GM21717 (cell line): ENCODE measurements around the gene RAB39A.

ENCODE experiments used
- ATAC-seq: cut with Tn5 transposase; IDR thresholded peaks from one replicate; pipeline ENCODE4 v1.9.1; 2021; ENCODE audit warnings: mild to moderate bottlenecking, moderate library complexity; ENCODE audit not compliant: unreplicated experiment

The RAB39A gene

DNA sequence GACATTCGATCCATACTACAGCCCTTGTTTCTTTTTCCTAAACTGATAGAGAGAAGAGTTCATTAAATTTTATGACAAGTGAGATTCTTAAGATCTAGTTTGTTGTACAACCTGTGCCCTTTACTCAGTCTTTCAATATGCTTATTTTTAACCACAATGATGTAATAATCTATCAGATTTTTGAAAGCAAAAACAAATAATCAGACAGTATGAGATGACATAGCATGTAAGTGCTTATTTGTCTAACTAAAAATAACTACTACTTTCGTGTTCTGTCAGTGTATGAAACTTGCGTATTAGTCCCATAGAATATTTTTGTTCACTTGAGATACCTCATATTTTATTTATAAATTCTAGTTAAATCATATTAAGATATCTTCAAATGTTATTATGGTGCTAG, 33.2 kb downstream of the RAB39A start:
- ATAC-seq: no peak

DNA sequence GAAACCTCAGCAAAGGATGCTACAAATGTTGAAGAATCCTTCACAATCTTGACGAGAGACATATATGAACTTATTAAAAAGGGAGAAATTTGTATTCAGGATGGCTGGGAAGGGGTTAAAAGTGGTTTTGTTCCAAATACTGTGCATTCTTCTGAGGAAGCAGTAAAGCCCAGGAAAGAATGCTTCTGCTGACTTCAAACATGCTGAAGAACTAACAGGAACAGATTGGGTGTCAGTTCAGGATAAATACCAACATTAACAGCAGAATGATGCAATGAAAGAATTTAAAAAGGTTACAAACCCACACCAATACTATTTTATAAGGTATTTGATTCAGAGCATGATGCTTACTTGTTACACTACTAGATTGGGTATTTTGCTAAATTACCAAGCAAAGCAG, 33.9 kb downstream of the RAB39A start:
- ATAC-seq: no peak

DNA sequence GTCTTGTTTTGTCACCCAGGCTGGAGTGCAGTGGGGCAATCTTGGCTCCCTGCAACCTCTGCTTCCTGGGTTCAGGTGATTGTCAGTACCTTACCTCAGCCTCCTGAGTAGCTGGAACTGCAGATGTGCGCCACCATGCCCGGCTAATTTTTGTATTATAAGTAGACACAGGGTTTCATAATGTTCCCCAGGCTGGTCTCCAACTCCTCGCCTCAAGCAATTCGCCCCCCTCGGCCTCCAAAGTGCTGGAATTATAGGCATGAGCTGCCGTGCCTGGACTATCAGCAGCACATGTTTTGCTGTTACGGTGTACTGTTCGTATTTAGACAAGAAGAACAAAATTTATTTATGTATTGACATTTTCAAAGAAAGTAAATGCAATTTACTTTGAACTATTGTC, 34.8 kb downstream of the RAB39A start:
- ATAC-seq: no peak

DNA sequence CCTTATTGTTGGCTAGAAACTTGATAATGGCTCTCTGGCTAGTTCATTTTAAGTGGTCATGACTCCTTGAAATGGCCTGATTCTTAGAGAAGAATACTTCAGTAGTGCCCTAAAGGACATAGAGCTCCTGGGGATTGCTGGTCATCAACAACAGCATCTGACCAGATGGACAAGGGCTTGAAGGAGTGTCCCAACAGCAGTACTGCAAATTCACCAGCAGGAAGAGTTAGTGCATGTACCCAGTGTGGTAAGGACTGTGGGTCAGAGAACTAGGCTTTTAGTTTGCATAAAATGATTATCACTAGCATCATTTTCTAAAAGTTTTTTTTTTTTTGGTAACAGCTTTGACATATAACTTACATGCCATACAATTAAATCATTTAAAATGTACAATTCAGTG, 41.0 kb downstream of the RAB39A start:
- ATAC-seq: no peak

DNA sequence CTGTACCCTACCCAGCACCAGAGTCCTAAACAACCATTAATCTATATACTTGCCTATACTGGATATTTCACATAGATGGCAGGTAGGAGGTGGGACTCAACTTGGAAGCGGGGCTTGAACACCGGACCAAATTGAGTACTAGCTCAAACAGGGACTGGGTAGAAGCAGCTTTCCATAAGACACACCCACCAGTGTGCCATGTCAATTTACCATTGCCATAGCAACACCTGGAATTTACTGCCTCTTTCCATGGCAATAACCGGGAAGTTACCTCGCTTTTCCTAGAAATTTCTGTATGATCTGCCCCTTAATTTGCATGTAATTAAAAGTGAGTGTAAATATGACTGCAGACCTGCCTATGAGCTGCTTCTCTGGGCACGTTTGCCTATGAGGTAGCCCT, 41.8 kb downstream of the RAB39A start:
- no peak for ATAC-seq

DNA sequence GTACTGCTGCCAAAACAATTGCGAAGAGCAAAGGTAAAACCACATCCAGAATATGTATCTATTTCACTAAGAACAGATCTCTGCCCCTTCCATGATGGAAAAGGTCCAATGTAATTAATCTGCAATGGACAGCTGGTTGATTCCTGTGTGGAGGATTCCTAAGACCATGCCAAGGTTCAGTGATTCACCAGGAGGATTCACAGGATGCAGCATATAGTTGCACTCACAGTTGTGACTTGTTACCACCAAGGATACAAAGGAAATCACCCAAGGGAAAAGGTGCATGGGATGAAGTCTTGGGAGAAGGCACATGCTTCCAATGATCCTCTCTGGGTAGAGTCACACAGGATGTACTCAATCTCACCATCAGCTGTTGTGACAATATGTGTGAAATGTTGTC, 45.4 kb downstream of the RAB39A start:
- ATAC-seq: no peak

DNA sequence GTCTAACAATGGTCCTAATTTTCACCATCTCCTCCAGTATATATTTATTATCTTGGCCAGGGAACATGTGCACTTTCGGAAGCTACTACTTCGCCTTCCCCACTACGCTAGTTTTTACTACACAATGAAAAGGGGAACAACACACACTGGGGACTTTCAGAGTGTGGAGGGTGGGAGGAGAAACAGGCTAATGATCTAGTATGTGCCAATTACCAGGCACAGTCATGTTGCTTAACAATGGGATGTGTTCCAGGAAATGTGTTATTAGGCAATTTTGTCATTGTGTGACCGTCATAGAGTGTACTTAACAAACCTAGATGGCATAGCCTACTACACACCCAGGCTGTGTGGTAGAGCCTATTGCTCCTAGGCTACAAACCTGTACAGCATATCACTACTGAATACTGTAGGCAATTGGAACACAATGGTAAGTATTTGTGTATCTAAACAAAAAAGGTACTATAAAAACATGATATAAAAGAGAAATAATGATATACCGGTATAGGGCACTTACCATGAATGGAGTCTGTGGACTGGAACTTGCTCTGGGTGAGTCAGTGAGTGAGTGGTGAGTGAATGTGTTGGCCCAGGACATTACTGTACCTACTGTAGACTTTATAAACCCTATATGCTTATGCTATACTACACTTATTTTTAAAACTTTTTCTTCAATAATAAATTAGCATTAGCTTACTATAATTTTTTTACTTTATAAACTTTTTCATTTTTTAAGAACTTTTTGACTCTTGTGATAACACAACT, 60.3 kb downstream of the RAB39A start:
- no peak for ATAC-seq

DNA sequence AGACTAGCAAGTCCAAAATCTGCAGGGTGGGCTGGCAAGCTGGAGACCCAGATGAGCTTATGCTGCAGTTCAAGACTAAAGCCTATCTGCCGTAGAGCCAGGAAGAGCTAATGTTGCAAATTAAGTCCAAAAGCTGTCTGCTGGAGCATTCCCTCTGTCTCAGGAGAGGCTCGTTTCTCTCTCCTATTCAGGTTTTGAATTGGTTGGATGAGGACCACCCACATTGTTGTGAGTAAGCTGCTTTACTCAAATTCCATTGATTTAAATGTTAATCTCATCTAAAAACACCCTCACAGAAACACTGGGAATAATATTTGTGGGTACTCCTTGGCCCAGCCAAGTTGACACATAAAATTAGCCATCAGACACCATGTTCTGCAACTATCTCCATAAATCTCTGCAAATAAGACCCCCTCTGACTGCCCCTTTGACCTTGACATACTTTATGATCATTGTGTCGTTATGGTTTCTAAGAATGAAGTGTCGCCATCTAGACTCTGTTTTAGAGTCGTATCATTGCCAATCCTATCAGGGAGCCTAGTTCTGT, 63.7 kb downstream of the RAB39A start:
- ATAC-seq: no peak

DNA sequence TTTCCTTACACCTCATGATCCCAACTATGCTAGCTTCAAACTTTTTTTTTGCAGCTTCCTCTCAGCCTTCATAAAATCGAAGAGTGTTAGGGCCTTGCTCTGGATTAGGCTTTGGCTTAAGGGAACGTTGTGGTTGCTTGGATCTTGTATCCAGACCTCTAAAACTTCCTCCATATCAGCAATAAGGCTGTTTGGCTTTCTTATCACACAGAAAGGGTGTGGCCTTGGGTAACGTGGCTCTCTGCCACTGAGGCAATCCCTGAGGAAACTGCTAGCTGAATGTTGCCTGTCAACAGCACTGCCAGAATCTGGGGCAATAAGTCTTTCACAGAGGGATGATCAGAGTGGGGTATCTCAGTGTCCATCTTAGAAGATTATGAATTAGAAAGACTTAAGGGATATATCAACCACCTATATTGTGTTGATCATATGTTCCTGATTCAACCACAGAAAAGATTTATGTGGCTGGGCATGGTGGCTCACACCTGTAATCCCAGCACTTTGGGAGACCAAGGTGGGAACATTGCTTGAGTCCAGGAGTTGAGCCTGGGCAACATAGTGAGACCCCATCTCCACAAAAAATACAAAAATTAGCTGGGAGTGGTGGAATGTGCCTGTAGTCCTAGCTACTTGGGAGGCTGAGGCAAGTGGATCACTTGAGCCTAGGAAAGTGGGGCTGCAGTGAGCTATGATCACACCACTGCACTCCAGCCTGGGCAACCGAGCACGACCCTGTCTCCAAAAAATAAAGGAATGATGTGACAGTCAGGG, 67.9 kb downstream of the RAB39A start:
- ATAC-seq: no peak

DNA sequence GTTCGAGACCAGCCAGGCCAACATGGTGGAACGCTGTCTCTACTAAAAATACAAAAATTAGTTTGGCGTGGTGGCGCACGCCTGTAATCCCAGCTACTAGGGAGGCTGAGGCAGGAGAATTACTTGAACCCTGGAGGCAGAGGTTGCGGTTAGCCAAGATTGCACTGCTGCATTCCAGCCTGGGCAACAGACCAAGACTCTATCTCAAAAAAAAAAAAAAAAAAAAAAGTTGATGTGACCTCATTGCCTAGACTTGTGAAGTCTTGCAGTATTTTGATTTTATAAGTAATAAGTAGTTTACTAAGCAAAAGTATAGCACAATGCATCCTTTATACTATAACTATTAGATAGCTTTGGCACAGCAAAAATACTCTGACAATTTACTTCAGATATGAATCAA, 70.5 kb downstream of the RAB39A start:
- ATAC-seq: no peak

DNA sequence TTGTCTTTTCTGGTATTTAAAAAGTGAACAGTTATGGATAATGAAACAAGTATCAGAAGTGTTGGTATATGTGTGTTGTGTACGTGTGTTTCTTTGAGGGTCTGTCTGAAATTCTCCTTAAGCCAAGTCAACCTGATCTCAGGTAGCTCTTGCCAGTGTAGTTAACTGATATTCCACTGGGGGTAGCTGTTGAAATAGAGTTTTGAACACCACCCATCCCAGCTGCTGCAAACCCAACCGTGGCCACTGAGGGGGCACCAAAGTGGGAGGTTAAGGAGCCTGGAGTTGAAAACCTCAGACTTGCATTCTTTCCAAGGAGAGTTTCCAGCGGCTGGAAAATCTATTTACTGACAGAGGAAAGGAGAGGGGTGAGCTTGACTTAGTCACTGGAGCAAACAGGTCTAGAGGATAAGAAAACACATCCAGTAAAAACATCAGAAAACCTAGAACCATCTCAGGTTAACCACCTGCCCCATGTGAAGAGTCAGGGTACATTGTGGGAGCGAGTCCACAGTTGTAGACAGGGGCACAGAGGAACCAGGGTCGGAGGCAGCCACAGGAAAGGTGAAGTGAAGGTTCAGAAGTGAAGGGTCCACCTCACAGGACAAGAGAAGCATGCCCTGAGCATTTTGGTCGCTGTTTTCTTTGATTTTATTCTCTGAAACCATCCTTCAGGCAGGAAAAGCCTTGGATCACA, 71.7 kb downstream of the RAB39A start:
- peak; percentile 92 for ATAC-seq

DNA sequence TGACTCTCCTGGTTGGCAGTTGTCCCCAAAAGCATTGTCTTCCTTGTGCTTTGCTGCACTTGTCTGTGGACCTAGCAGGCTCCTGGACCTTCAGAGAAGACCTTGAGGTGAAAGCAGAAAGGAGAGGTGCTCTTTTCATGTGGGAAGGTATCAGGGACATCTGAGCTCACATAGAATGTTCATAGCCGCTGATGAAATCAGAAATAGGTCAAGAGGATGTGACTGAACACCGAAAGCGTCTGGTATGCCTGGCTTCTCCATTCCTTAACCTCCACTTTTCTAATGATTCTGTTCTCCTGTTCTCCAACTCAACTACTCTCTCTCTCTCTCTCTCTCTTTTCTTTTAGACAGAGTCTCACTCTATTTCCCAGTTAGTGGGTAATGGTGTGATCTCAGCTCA, 74.2 kb downstream of the RAB39A start:
- no peak for ATAC-seq

DNA sequence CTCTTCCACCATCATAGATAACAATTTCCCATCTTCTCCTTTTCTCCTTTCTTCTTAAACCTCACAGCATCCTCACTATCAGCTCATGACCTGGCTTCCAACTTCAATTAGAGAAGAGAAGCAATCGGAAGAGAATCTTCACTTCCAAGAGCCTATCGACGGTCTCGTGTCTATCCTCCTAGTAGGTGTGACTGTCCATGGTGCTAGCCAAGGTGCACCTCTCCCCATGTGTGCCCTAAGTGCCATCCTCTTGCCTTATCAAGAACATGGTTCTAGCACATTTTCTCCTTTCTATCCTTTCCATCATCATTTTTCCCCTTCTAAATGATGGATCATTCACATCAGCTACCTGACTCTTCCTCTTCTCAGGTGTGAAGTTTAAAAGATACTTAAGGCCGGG, 75.4 kb downstream of the RAB39A start:
- no peak for ATAC-seq

DNA sequence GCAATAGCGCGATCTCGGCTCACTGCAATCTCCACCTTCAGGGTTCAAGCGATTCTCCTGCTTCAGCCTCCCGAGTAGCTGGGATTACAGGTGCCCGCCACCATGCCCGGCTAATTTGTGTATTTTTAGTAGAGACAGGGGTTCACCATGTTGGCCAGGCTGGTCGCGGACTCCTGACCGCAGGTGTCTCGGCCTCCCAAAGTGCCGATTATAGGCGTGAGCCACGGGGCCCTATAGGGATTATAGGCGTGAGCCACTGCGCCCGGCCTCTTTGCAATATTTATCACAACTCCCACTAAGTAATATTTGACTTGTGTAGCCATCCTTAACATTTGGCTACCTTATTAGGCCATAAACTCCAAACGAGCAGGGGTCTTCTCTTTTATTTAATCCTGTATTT, 79.6 kb downstream of the RAB39A start:
- ATAC-seq: no peak

DNA sequence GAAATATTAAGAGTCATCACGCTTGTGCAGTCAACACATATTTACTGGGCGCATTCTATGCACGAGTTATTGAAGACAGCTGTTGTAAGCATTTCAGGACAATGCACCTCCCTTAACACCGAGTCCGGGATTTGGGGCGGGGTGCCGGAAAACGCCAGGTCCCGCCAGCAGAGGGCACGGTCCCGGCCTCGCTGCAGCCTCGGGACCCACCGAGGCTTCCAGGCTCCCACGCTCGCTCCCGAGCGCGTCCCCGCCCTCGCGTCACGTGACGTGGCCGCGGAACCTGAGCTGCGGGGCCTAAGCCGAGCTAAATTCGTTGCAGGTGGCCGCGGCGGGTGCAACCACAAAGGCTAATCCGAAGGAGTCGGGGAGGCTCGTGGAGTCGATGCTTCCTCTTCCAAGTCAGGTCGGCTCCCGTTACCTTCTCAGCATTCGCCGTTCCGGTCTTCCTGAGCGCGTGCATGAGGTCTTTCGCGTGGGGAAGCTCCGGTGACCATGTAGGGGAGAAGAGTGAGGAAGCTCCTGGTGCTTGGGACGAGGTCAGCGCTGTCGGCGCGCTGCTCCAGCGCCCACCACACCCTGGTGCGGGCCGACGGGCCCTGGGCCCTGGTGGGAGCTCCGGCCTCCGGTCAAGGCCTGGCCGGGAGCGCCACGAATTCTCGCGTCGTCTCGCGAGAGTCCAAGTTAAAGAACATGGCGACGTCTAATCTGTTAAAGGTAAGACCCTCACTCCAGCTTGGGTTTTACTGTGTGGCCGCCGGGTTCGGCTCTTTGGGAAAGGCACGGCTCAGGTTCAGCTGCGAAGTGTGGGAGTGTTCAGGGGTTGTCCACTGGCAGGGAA, 80.6 kb downstream of the RAB39A start, which contains the start of gene CUL5:
TSS of gene CUL5 (plus strand) at position 243 of the 841 bp plus-strand sequence. CDS start at position 694, 451 bp downstream.
- ATAC-seq: peak; percentile 86

DNA sequence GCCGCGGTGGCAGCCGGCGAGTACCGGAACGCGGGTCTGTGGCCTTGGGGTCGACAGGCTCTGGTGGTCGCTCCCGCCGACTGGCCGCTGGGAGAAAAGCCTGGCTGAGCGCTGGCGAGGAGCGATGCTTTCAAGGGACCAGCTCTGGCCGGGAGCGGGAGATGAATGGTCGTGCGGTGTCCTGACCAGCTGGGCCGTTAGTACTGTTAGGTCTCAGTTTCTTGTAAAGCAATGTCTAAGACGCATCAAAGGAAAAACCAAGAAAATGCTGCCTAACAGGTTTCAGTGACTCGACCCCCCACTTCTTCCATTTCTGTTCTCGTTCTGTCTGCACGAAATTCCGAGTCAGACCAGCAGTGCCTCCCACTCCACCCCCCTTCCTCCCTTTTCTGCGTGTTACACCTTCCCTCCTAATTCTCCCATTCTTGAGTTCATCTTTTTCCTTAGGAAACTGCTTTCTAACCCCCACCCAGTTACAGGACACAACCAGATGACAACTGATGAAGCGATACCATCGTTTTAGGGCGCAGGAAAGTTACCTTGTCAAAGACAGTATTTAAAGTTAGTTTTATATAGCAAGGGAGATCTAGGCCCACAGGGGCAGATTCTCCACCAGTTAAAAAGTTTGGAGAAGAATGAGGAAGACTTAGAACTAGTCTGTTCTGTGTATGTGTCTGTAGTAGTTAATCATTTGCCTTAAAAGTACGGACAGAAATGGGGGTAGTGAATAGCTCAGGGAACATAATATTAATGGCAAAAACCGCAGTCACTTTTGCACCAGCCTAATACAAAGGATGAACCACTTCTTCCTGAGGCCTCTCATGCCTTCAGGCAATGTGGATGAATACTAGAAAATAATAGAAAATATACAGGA, 81.5 kb downstream of the RAB39A start:
- ATAC-seq: peak; percentile 1

DNA sequence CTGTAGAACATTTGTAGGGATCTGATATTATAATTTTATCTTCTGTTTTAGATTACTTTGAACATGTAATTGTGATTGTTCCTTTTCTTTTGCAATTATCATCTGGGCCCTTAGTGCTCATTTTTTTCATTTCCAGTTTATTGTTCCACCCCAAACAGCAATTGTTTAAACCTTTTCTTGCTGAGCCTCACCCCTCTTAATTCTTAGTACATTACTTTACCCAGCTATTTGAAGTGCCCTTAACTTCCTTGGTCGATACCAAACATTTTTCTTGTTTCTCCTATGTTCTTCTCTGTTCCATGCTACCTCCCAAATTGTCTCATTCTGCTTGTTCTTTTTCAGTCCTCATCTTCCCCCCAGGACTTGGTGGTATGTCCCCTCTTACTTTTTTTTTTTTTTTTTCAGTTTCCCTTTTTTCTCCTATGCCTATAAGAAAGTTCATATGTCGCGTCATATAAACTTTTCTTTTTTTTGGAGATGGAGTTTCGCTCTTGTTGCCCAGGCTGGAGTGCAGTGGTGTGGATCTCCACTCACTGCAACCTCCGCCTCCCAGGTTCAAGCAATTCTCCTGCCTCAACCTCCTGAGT, 84.0 kb downstream of the RAB39A start:
- no peak for ATAC-seq
